DND-41 (cell line): Measurements from ENCODE around the gene IER3.

Experiments used
- ATAC-seq: fragments of 200-7000 bp; cut with Tn5 transposase; 3 replicates; pipeline ENCODE4 v1.9.1; 2021; ENCODE audit warnings: low read depth; ENCODE audit not compliant: insufficient read depth
- DNase-seq: peaks from one replicate; pipeline ENCODE4 v3.0.0-alpha.2; 2020
- H2AFZ ChIP-seq: 2 replicates; pipeline ENCODE4 v1.6.0; 2012; ENCODE audit warnings: low read depth, low read length
- H3K27ac ChIP-seq: 2 replicates; pipeline ENCODE4 v1.5.1; 2012; ENCODE audit warnings: low read length, inconsistent platforms
- H3K27me3 ChIP-seq: fragments of 200-600 bp; sonication (generic); 2 replicates; pipeline ENCODE4 v1.6.0; 2012; ENCODE audit warnings: low read length, mild to moderate bottlenecking, inconsistent platforms; ENCODE audit not compliant: insufficient read depth, poor library complexity
- H3K36me3 ChIP-seq: 2 replicates; pipeline ENCODE4 v1.5.1; 2012; ENCODE audit warnings: low read length, inconsistent platforms; ENCODE audit not compliant: insufficient read depth
- H3K4me1 ChIP-seq: 2 replicates; pipeline ENCODE4 v1.5.1; 2012; ENCODE audit warnings: mild to moderate bottlenecking, low read length; ENCODE audit not compliant: insufficient read depth
- H3K4me2 ChIP-seq: 2 replicates; pipeline ENCODE4 v1.6.0; 2012; ENCODE audit warnings: mild to moderate bottlenecking, moderate library complexity, low read length, inconsistent platforms; ENCODE audit not compliant: insufficient read depth
- H3K4me3 ChIP-seq, 2 experiments: fragments of 200-600 bp in 1 of 2; shearing (Covaris generic) in 1 of 2; 2 replicates each; pipeline ENCODE4 v1.5.1; 2012 to 2016; ENCODE audit warnings: inconsistent platforms in 2 of 2, low read length in 2 of 2, mild to moderate bottlenecking in 2 of 2, low read depth in 1 of 2, moderate library complexity in 1 of 2
- H3K79me2 ChIP-seq: 2 replicates; pipeline ENCODE4 v1.6.0; 2012; ENCODE audit warnings: low read length, inconsistent platforms; ENCODE audit not compliant: insufficient read depth
- H3K9ac ChIP-seq: 2 replicates; pipeline ENCODE4 v1.6.0; 2012; ENCODE audit warnings: low read depth, mild to moderate bottlenecking, inconsistent platforms, low read length, moderate library complexity
- H3K9me3 ChIP-seq: 2 replicates; pipeline ENCODE4 v1.5.1; 2012; ENCODE audit warnings: low read length, moderate library complexity, mild to moderate bottlenecking, inconsistent platforms; ENCODE audit not compliant: insufficient read depth, severe bottlenecking
- H4K20me1 ChIP-seq: 2 replicates; pipeline ENCODE4 v1.6.0; 2012; ENCODE audit warnings: low read length; ENCODE audit not compliant: insufficient read depth
- EZH2 ChIP-seq: IDR thresholded peaks from 3 replicates; pipeline ENCODE4 v1.6.1; 2012; ENCODE audit warnings: borderline replicate concordance, low read depth, mild to moderate bottlenecking, moderate library complexity, low read length, inconsistent platforms; ENCODE audit not compliant: severe bottlenecking
- TF ChIP-seq, protein P1 (sequence below): IDR thresholded peaks from 2 replicates; pipeline ENCODE4 v1.5.1; 2012; ENCODE audit warnings: borderline replicate concordance, low read length, moderate library complexity, mild to moderate bottlenecking; ENCODE audit not compliant: poor library complexity, severe bottlenecking; ENCODE audit errors: extremely low read depth

IER3 gene

DNA sequence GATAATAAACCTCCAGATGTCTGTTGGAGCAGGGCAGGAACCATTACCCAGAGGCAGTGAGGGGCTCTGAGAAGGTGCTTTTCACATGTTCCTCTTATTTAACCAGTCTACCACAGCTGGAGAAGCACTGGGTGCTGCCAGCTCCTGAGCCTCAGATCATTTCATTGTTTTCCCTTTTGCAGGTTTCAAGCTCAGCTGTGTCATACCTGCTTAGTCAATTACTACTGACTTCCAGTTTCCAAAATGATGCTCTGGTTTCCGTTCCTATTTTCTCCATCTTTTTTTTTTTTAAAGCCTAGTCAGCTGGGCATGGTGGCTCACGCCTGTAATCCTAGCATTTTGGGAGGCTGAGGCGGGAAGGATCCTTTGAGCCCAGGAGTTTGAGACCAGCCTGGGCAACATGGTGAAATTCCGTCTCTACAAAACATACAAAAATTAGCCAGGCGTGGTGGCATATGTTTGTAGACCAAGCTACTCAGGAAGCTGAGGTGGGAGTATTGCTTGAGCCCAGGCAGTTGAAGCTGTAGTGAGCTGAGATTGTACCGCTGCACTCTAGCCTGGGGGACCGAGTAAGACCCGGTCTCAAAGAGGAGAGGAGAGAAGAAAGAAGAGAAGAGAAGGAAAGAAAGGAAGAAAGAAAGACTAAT is 8.6 kb downstream of the IER3 start:
- no peak overlapping the region for H3K4me2 ChIP-seq
- peaks cover 39% of the 10 kb centered on the region for H3K4me1 ChIP-seq
- H3K36me3 ChIP-seq = peaks cover 71% of the 10 kb centered on the region
- H4K20me1 ChIP-seq = peaks cover 4% of the 10 kb centered on the region
- H3K27me3 ChIP-seq = no peaks in the 10 kb centered on the region
- H3K9me3 ChIP-seq = no peaks in the 10 kb centered on the region
- ATAC-seq (no peak), DNase-seq (no peak)
- H3K9ac ChIP-seq = no peak overlapping the region
- no peak overlapping the region for H2AFZ ChIP-seq
- no peak overlapping the region for H3K27ac ChIP-seq
- H3K79me2 ChIP-seq = peaks cover 35% of the 10 kb centered on the region
- TF ChIP-seq EZH2 = no peak
- TF ChIP-seq, protein P1, sequence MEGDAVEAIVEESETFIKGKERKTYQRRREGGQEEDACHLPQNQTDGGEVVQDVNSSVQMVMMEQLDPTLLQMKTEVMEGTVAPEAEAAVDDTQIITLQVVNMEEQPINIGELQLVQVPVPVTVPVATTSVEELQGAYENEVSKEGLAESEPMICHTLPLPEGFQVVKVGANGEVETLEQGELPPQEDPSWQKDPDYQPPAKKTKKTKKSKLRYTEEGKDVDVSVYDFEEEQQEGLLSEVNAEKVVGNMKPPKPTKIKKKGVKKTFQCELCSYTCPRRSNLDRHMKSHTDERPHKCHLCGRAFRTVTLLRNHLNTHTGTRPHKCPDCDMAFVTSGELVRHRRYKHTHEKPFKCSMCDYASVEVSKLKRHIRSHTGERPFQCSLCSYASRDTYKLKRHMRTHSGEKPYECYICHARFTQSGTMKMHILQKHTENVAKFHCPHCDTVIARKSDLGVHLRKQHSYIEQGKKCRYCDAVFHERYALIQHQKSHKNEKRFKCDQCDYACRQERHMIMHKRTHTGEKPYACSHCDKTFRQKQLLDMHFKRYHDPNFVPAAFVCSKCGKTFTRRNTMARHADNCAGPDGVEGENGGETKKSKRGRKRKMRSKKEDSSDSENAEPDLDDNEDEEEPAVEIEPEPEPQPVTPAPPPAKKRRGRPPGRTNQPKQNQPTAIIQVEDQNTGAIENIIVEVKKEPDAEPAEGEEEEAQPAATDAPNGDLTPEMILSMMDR = no peak
- H3K4me3 ChIP-seq = no peak overlapping the region

DNA sequence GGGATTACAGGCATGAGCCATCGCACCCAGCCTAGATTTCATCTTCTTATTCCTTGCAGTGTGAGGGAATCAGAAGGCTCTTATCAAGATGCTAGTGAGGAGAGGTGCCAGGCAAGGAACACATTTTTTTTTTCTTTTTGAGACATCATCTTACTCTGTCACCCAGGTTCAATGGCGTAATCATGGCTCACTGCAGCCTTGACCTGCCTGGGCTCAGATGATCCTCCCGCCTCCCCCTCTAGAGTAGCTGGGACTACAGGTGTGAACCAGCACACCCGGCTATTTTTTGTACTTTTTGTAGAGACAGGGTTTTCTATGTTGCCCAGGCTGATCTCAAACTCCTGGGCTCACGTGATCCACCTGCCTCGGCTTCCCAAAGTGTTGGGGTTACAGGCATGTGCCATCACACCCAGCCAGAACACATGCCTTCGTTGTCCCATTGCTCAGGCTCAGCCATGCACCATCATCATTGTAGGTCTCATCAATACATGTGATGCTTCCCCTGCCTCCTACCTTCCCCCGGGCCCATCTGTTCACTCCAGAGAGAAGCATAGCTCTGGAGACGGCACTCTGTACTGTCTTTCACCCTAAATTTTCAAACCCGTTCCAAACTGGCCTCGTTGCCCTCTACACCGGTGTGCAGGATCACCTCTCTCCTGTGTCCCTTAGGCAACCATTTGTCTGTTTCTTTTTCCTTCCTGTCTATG is 12.0 kb downstream of the IER3 start:
- Histone ChIP-seq H3K27ac (no peak overlapping the region), H3K79me2 (peaks cover 20% of the 10 kb centered on the region), H2AFZ (no peak overlapping the region), H3K9me3 (no peaks in the 10 kb centered on the region), H4K20me1 (peaks cover 14% of the 10 kb centered on the region), H3K27me3 (no peaks in the 10 kb centered on the region), H3K36me3 (peaks cover 72% of the 10 kb centered on the region), H3K9ac (no peak overlapping the region), H3K4me1 (peaks cover 8% of the 10 kb centered on the region), H3K4me3 (no peak overlapping the region), H3K4me2 (no peak overlapping the region)
- no peak for DNase-seq
- TF ChIP-seq, protein P1 = no peak
- TF ChIP-seq EZH2 = no peak
- no peak for ATAC-seq

DNA sequence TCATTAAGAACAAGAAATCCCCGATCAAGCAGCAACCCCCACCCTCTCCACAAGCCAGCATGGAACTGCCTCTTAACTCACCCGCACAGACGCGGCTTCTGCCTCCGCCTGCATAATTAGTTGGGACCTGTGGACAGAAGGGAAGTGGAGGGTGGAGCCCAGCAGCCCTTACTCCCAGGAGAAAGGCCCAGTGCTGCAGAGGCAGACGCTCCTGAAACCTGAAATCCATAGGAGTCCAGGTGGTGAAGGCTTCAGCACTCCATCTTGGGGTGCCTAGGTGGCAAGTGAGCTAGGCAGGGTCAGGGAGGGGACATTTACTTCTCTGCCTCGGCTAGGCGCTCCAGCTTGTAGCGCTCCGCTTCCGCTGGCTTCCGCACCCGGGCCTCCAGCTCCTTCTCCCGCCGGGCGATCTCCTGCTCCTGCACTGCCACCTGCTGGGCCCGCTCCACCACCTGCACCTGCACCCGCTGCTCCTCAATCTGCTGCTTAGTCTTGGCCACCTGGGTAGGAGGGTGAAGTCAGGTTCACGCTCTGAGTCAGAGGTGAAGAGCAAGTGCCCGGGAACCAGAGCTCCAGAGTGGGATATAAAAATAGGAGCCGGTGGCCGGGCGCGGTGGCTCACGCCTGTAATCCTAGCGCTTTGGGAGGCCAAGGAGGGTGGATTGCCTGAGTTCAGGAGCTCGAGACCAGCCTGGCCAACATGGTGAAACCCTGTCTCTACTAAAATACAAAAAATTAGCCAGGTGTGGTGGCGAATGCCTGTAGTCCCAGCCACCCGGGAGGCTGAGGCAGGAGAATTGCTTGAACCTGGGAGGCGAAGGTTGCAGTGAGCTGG is 13.5 kb downstream of the IER3 start:
- Histone ChIP-seq H3K4me1 (no peaks in the 10 kb centered on the region), H3K4me3 (no peak overlapping the region), H3K27ac (no peak overlapping the region), H4K20me1 (peaks cover 18% of the 10 kb centered on the region), H3K36me3 (peaks cover 70% of the 10 kb centered on the region), H2AFZ (no peak overlapping the region), H3K9me3 (no peaks in the 10 kb centered on the region), H3K9ac (no peak overlapping the region), H3K79me2 (peaks cover 15% of the 10 kb centered on the region; the same call in 1 of the 2 replicates), H3K27me3 (no peaks in the 10 kb centered on the region), H3K4me2 (no peak overlapping the region)
- DNase-seq = peak; percentile 65
- ATAC-seq = peak; percentile 44
- TF ChIP-seq, protein P1 = peak; percentile 73
- no peak for TF ChIP-seq EZH2
